Endothelial cell of umbilical vein (primary cell): Measurements from ENCODE around the gene NUTF2. TPM values are rescaled to one million over a fixed set of nuclear protein-coding genes. Genes with fewer than 3 reads are reported as not detected.

Source experiments
- BruUV-seq: library from RNA; stranded (reverse); fragments of 400-500 nt; replicated peaks from 2 replicates; lab custom pipeline; 2021; lab: Mats Ljungman, UMichigan
- CTCF ChIA-PET: fragments of 300-600, 350-600 bp; sonication (Branson Sonifier 250); formaldehyde crosslinking; loops from one replicate; lab custom pipeline; 2021; ENCODE audit warnings: antibody characterized with exemption, inconsistent platforms; lab: Charles Lee
- POLR2A ChIA-PET: fragments of 300-600, 350-600 bp; sonication (Branson Sonifier 250); formaldehyde crosslinking; loops from one replicate; lab custom pipeline; 2021; ENCODE audit warnings: antibody characterized with exemption, inconsistent platforms; lab: Charles Lee
- DNase-seq: peaks from one replicate; pipeline ENCODE4 v3.0.0-alpha.2; 2011; ENCODE audit warnings: low read depth, low spot score
- FAIRE-seq: peaks from 2 replicates; lab custom pipeline; 2011; peaks lifted over from hg19 to GRCh38; lab: Jason Lieb, UNC
- H2AFZ ChIP-seq: 2 replicates; pipeline ENCODE4 v1.6.0; 2012; ENCODE audit warnings: low read depth, low read length, control low read depth, inconsistent platforms
- H3K27ac ChIP-seq: 2 replicates; pipeline ENCODE4 v1.5.1; 2011; ENCODE audit warnings: low read depth, mild to moderate bottlenecking, control low read depth, low read length, moderate library complexity; ENCODE audit not compliant: insufficient read depth
- H3K27me3 ChIP-seq, 2 experiments: 2 replicates each; pipeline versions ENCODE4 v1.6.0 to v1.6.1; 2011; ENCODE audit warnings: low read length in 2 of 2, mixed read lengths in 1 of 2; ENCODE audit not compliant: control insufficient read depth in 2 of 2, insufficient read depth in 2 of 2
- H3K36me3 ChIP-seq, 2 experiments: 2 replicates in 1 of 2; 3 replicates in 1 of 2; pipeline ENCODE4 v1.5.1; 2011; ENCODE audit warnings: low read length in 2 of 2, mild to moderate bottlenecking in 1 of 2, moderate library complexity in 1 of 2; ENCODE audit not compliant: control insufficient read depth in 2 of 2, insufficient read depth in 2 of 2; ENCODE audit errors: extremely low read depth in 1 of 2
- H3K4me1 ChIP-seq: 3 replicates; pipeline ENCODE4 v1.5.1; 2011; ENCODE audit warnings: mild to moderate bottlenecking, low read length; ENCODE audit not compliant: control insufficient read depth, insufficient read depth; ENCODE audit errors: extremely low read depth
- H3K4me2 ChIP-seq: 2 replicates; pipeline ENCODE4 v1.6.1; 2011; ENCODE audit warnings: low read length, control low read depth, mixed read lengths; ENCODE audit not compliant: insufficient read depth
- H3K4me3 ChIP-seq, 3 experiments: fragments of 200-600 bp in 1 of 3; sonication (generic), shearing (Covaris generic) in 1 of 3; replicated peaks in 1 of 3; 2 replicates each; pipeline ENCODE4 v1.5.1; 2011 to 2016; ENCODE audit warnings: control low read depth in 3 of 3, low read length in 3 of 3, mild to moderate bottlenecking in 2 of 3, inconsistent platforms in 1 of 3, low read depth in 1 of 3, moderate library complexity in 1 of 3; ENCODE audit not compliant: insufficient read depth in 1 of 3
- H3K79me2 ChIP-seq: 2 replicates; pipeline ENCODE4 v1.6.0; 2012; ENCODE audit warnings: low read length, inconsistent platforms; ENCODE audit not compliant: control insufficient read depth, insufficient read depth
- H3K9ac ChIP-seq: replicated peaks from 2 replicates; pipeline ENCODE3; 2011; ENCODE audit warnings: low read length, control low read depth; ENCODE audit not compliant: insufficient read depth; ENCODE audit errors: extremely low read depth
- H3K9me1 ChIP-seq: replicated peaks from 3 replicates; pipeline ENCODE4 v1.6.0; 2011; ENCODE audit warnings: mild to moderate bottlenecking, low read length; ENCODE audit not compliant: control insufficient read depth, insufficient read depth; ENCODE audit errors: extremely low read depth
- H3K9me3 ChIP-seq: replicated peaks from 2 replicates; pipeline ENCODE4 v1.5.1; 2012; ENCODE audit warnings: low read length, inconsistent platforms; ENCODE audit not compliant: control insufficient read depth, insufficient read depth
- H4K20me1 ChIP-seq: replicated peaks from 2 replicates; pipeline ENCODE3; 2011; ENCODE audit warnings: mild to moderate bottlenecking, low read length; ENCODE audit not compliant: control insufficient read depth, insufficient read depth; ENCODE audit errors: extremely low read depth
- EZH2 ChIP-seq: IDR thresholded peaks from 2 replicates; pipeline ENCODE4 v1.6.1; 2012; ENCODE audit warnings: borderline replicate concordance, low read depth, mild to moderate bottlenecking, moderate library complexity, low read length, inconsistent platforms; ENCODE audit not compliant: severe bottlenecking
- FOS ChIP-seq: IDR thresholded peaks from 2 replicates; pipeline ENCODE4 v1.6.1; 2011; ENCODE audit warnings: mild to moderate bottlenecking, low read length, moderate library complexity, borderline replicate concordance; ENCODE audit not compliant: insufficient read depth
- GATA2 ChIP-seq: IDR thresholded peaks from 2 replicates; pipeline ENCODE4 v1.7.0; 2011; ENCODE audit warnings: low read depth, mild to moderate bottlenecking, moderate library complexity, mixed read lengths, low read length; ENCODE audit not compliant: insufficient read length, insufficient read depth
- JUN ChIP-seq: IDR thresholded peaks from 2 replicates; pipeline ENCODE4 v1.6.1; 2011; ENCODE audit warnings: borderline replicate concordance, low read depth; ENCODE audit not compliant: insufficient read length, insufficient read depth
- MYC ChIP-seq: IDR thresholded peaks from one replicate; pipeline ENCODE4 v1.6.1; 2011; ENCODE audit warnings: mild to moderate bottlenecking, low read depth, low read length
- POLR2A ChIP-seq: IDR thresholded peaks from 2 replicates; pipeline ENCODE4 v1.6.1; 2012; ENCODE audit warnings: low read depth, mild to moderate bottlenecking, control low read depth, low read length
- POLR2AphosphoS5 ChIP-seq: IDR thresholded peaks from 2 replicates; pipeline ENCODE4 v1.6.1; 2012; ENCODE audit warnings: low read depth, mild to moderate bottlenecking, control low read depth, low read length, moderate library complexity; ENCODE audit not compliant: insufficient read depth
- dilution Hi-C: fragments of 300-500 bp; cut with MboI; formaldehyde crosslinking; loops from one replicate; pipeline ENCODE4 v1.15.0; 2019; ENCODE audit warnings: low sequenced_read_pairs; ENCODE audit not compliant: extremely low pct_ligation_motif_present
- intact Hi-C: fragments of 100-400 bp; cut with micrococcal nuclease; formaldehyde crosslinking; loops from one replicate; pipeline ENCODE4 v1.10.0; 2022
- polyA plus RNA-seq, 4 experiments: library from polyadenylated mRNA; depleted of rRNA in 3 of 4; stranded (reverse) in 3 of 4; unstranded in 1 of 4; fragments of >200 nt; gene quantifications; 2 replicates each; pipeline versions ENCODE4 v1.2.1 to v1.2.3, GENCODE V29; 2011 to 2012; ENCODE audit warnings: missing spikeins in 1 of 4
- total RNA-seq: library from RNA; stranded (reverse); gene quantifications from 2 replicates; pipeline ENCODE4 v1.2.3, GENCODE V29; 2021
- TF ChIP-seq, protein P1 (sequence below), 2 donors: IDR thresholded peaks; 1 replicate in 1 of 2; 2 replicates in 1 of 2; pipeline ENCODE4 v1.5.1; 2011; ENCODE audit warnings: low read length in 2 of 2, mild to moderate bottlenecking in 2 of 2, moderate library complexity in 2 of 2, control low read depth in 1 of 2, inconsistent platforms in 1 of 2, low read depth in 1 of 2; ENCODE audit not compliant: insufficient read depth in 1 of 2; ENCODE audit errors: extremely low read depth in 1 of 2
- TF ChIP-seq, protein P2 (sequence below): IDR thresholded peaks from 2 replicates; pipeline ENCODE4 v1.6.1; 2011; ENCODE audit not compliant: insufficient read depth, insufficient read length

Gene NUTF2
- total and polyA plus RNA-seq, 2 donors (not counting 3 experiments of a cell fraction or from before 2014, with no cell fraction given): 208 to 273 TPM

- Histone ChIP-seq H3K9me1 (no peaks in the 10 kb centered on the region), H3K36me3 (no peaks in the 10 kb centered on the region), H3K9me3 (no peaks in the 10 kb centered on the region), H3K79me2 (peaks cover 5% of the 10 kb centered on the region), H3K4me3 (no peak overlapping the region), H3K27ac (no peak overlapping the region), H3K4me2 (no peak overlapping the region), H3K4me1 (peaks cover 3% of the 10 kb centered on the region), H3K9ac (no peak overlapping the region), H3K27me3 (no peaks in the 10 kb centered on the region), H2AFZ (no peak overlapping the region), H4K20me1 (no peaks in the 10 kb centered on the region)
- DNase-seq (no peak), FAIRE-seq (no peak)
- dilution Hi-C loops (no loop called here), intact Hi-C loops (no loop called here)
- TF ChIP-seq, protein P1, sequence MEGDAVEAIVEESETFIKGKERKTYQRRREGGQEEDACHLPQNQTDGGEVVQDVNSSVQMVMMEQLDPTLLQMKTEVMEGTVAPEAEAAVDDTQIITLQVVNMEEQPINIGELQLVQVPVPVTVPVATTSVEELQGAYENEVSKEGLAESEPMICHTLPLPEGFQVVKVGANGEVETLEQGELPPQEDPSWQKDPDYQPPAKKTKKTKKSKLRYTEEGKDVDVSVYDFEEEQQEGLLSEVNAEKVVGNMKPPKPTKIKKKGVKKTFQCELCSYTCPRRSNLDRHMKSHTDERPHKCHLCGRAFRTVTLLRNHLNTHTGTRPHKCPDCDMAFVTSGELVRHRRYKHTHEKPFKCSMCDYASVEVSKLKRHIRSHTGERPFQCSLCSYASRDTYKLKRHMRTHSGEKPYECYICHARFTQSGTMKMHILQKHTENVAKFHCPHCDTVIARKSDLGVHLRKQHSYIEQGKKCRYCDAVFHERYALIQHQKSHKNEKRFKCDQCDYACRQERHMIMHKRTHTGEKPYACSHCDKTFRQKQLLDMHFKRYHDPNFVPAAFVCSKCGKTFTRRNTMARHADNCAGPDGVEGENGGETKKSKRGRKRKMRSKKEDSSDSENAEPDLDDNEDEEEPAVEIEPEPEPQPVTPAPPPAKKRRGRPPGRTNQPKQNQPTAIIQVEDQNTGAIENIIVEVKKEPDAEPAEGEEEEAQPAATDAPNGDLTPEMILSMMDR (IDR thresholded peaks at IDR 0.05; ENCODE audit: extremely low read depth in 1 of 2, insufficient read depth in 1 of 2, low read depth in 1 of 2, low read length in 2 of 2): no peak
- TF ChIP-seq MYC (no peak), JUN (no peak), GATA2 (no peak), EZH2 (no peak), FOS (no peak), POLR2A (no peak), POLR2AphosphoS5 (no peak)
- TF ChIP-seq, protein P2, sequence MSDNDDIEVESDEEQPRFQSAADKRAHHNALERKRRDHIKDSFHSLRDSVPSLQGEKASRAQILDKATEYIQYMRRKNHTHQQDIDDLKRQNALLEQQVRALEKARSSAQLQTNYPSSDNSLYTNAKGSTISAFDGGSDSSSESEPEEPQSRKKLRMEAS: no peak
- CTCF ChIA-PET: interaction anchor here (1.3 kb wide), 1 partner anchor 166 kb away, joined by 3 read pairs; no protein-coding TSS in a partner anchor
- POLR2A ChIA-PET: no interaction called here
- no TSS peak for BruUV-seq
Observed at GRCh38 chr16:67837811-67838210, 8.9 kb upstream of the NUTF2 start.
